H9 (cell line): ENCODE measurements around the gene TIGD3. TPM values are rescaled to one million over a fixed set of nuclear protein-coding genes. Genes with fewer than 3 reads are reported as not detected.

Experiments used
- DNase-seq: peaks from one replicate; pipeline ENCODE4 v3.0.0-alpha.2; 2017
- H2AFZ ChIP-seq: one replicate; pipeline ENCODE4 v1.6.1; 2013; ENCODE audit warnings: mild to moderate bottlenecking, low read length, control low read depth, moderate library complexity
- H2AK5ac ChIP-seq: 2 replicates; pipeline ENCODE4 v1.6.1; 2013; ENCODE audit warnings: low read length, control low read depth, mixed read lengths; ENCODE audit not compliant: insufficient read length
- H2BK120ac ChIP-seq: one replicate; pipeline ENCODE4 v1.6.1; 2013; ENCODE audit warnings: low read depth, mild to moderate bottlenecking, low read length, control low read depth, inconsistent platforms; ENCODE audit not compliant: poor library complexity, severe bottlenecking
- H2BK12ac ChIP-seq: 2 replicates; pipeline ENCODE4 v1.6.1; 2013; ENCODE audit warnings: low read length, control low read depth, mixed read lengths, low read depth; ENCODE audit not compliant: insufficient read length
- H2BK15ac ChIP-seq: 2 replicates; pipeline ENCODE4 v1.6.1; 2013; ENCODE audit warnings: low read depth, low read length, control low read depth
- H2BK20ac ChIP-seq: one replicate; pipeline ENCODE4 v1.6.1; 2013; ENCODE audit warnings: low read depth, mild to moderate bottlenecking, low read length, control low read depth, inconsistent platforms; ENCODE audit not compliant: poor library complexity, severe bottlenecking
- H2BK5ac ChIP-seq: 2 replicates; pipeline ENCODE4 v1.6.1; 2013; ENCODE audit warnings: low read length, control low read depth, mixed read lengths; ENCODE audit not compliant: insufficient read length
- H3K14ac ChIP-seq: 2 replicates; pipeline ENCODE4 v1.6.1; 2013; ENCODE audit warnings: low read length, control low read depth; ENCODE audit not compliant: insufficient read depth
- H3K18ac ChIP-seq: 2 replicates; pipeline ENCODE4 v1.6.1; 2013; ENCODE audit warnings: low read depth, mild to moderate bottlenecking, mixed read lengths, low read length, control low read depth; ENCODE audit not compliant: insufficient read length
- H3K23ac ChIP-seq: 2 replicates; pipeline ENCODE4 v1.6.1; 2013; ENCODE audit warnings: low read length, control low read depth, mixed read lengths, low read depth; ENCODE audit not compliant: insufficient read length
- H3K23me2 ChIP-seq: 2 replicates; pipeline ENCODE4 v1.6.1; 2013; ENCODE audit warnings: low read depth, mild to moderate bottlenecking, mixed read lengths, low read length, control low read depth; ENCODE audit not compliant: insufficient read length, poor library complexity, severe bottlenecking
- H3K27ac ChIP-seq: 2 replicates; pipeline ENCODE4 v1.5.1; 2013; ENCODE audit warnings: low read length, control low read depth, mixed read lengths, low read depth; ENCODE audit not compliant: insufficient read length
- H3K27me3 ChIP-seq: 2 replicates; pipeline ENCODE4 v1.6.1; 2013; ENCODE audit warnings: low read length, control low read depth, inconsistent platforms; ENCODE audit not compliant: insufficient read depth
- H3K4ac ChIP-seq: 2 replicates; pipeline ENCODE4 v1.6.1; 2013; ENCODE audit warnings: low read depth, mild to moderate bottlenecking, control low read depth, inconsistent platforms, low read length, moderate library complexity
- H3K4me1 ChIP-seq: 2 replicates; pipeline ENCODE4 v1.6.1; 2013; ENCODE audit warnings: low read length, control low read depth, inconsistent platforms; ENCODE audit not compliant: insufficient read depth
- H3K4me2 ChIP-seq: 2 replicates; pipeline ENCODE4 v1.6.1; 2013; ENCODE audit warnings: low read length, control low read depth, mixed read lengths; ENCODE audit not compliant: insufficient read length, insufficient read depth
- H3K56ac ChIP-seq: 2 replicates; pipeline ENCODE4 v1.6.1; 2013; ENCODE audit warnings: low read depth, mild to moderate bottlenecking, mixed read lengths, low read length, control low read depth; ENCODE audit not compliant: insufficient read length
- H3K79me1 ChIP-seq: 2 replicates; pipeline ENCODE4 v1.6.1; 2013; ENCODE audit warnings: low read depth, mild to moderate bottlenecking, moderate library complexity, low read length, control low read depth, inconsistent platforms; ENCODE audit not compliant: insufficient read depth, poor library complexity, severe bottlenecking
- H3K79me2 ChIP-seq: 2 replicates; pipeline ENCODE4 v1.6.1; 2013; ENCODE audit warnings: low read length, control low read depth, inconsistent platforms; ENCODE audit not compliant: insufficient read depth
- H3K9ac ChIP-seq: 2 replicates; pipeline ENCODE4 v1.6.1; 2013; ENCODE audit warnings: low read length, control low read depth, mixed read lengths; ENCODE audit not compliant: insufficient read length; ENCODE audit errors: extremely low read depth
- H3K9me3 ChIP-seq: one replicate; pipeline ENCODE4 v1.6.1; 2013; ENCODE audit warnings: low read depth, low read length, inconsistent platforms; ENCODE audit not compliant: control insufficient read depth
- H3T11ph ChIP-seq: one replicate; pipeline ENCODE4 v1.6.1; 2013; ENCODE audit warnings: mild to moderate bottlenecking, low read length, control low read depth, inconsistent platforms
- H4K20me1 ChIP-seq: one replicate; pipeline ENCODE4 v1.6.1; 2013; ENCODE audit not compliant: control insufficient read depth, insufficient read length, insufficient read depth
- H4K5ac ChIP-seq: 2 replicates; pipeline ENCODE4 v1.6.1; 2013; ENCODE audit warnings: low read depth, mild to moderate bottlenecking, mixed read lengths, low read length, control low read depth; ENCODE audit not compliant: insufficient read length
- H4K8ac ChIP-seq: replicated peaks from 2 replicates; pipeline ENCODE4 v1.6.1; 2013; ENCODE audit warnings: low read length, control low read depth, mixed read lengths, low read depth; ENCODE audit not compliant: insufficient read length
- H4K91ac ChIP-seq: 2 replicates; pipeline ENCODE4 v1.6.1; 2013; ENCODE audit warnings: low read depth, mild to moderate bottlenecking, moderate library complexity, mixed read lengths, low read length, control low read depth; ENCODE audit not compliant: insufficient read length
- H3K27ac Mint-ChIP-seq, 3 experiments: 2 replicates in 2 of 3; 3 replicates in 1 of 3; pipeline ENCODE4 v1.8.0; 2020 to 2021; ENCODE audit warnings: mixed read lengths in 3 of 3, mild to moderate bottlenecking in 1 of 3, moderate library complexity in 1 of 3
- H3K27me3 Mint-ChIP-seq: 2 replicates; pipeline ENCODE4 v1.8.0; 2021; ENCODE audit warnings: low read depth, mild to moderate bottlenecking, moderate library complexity, mixed read lengths
- H3K36me3 Mint-ChIP-seq, 3 experiments: 2 replicates in 2 of 3; 3 replicates in 1 of 3; pipeline ENCODE4 v1.8.0; 2020 to 2021; ENCODE audit warnings: low read depth in 3 of 3, mixed read lengths in 3 of 3; ENCODE audit not compliant: insufficient read depth in 1 of 3
- H3K4me1 Mint-ChIP-seq, 2 experiments: 2 replicates each; pipeline ENCODE4 v1.8.0; 2020; ENCODE audit warnings: mixed read lengths in 2 of 2
- H3K4me3 Mint-ChIP-seq, 2 experiments: 2 replicates in 1 of 2; 3 replicates in 1 of 2; pipeline ENCODE4 v1.8.0; 2020 to 2021; ENCODE audit warnings: mild to moderate bottlenecking in 2 of 2, mixed read lengths in 2 of 2, moderate library complexity in 1 of 2
- H3K9me3 Mint-ChIP-seq, 2 experiments: 2 replicates in 1 of 2; 3 replicates in 1 of 2; pipeline ENCODE4 v1.8.0; 2020; ENCODE audit warnings: mild to moderate bottlenecking in 2 of 2, mixed read lengths in 2 of 2, moderate library complexity in 1 of 2
- WGBS: extraction: QIAGEN DNeasy Blood & Tissue Kit; methylation state at CpG from one replicate; pipeline ENCODE4 v1.1.7; 2013; ENCODE audit warnings: missing lambda C conversion rate, low lambda C conversion rate, mixed read lengths; ENCODE audit not compliant: insufficient read length; ENCODE audit errors: extremely low coverage; 5-methylcytosine and 5-hydroxymethylcytosine counted together
- total RNA-seq: library from RNA; stranded (reverse); gene quantifications from 2 replicates; pipeline ENCODE4 v1.2.1, GENCODE V29; 2021
- TF ChIP-seq, protein P1 (sequence below): fragments of 200-600 bp; sonication (generic); conservative IDR thresholded peaks from 3 replicates; pipeline ENCODE4 v1.8.0; 2021; ENCODE audit warnings: antibody characterized with exemption, mild to moderate bottlenecking

The TIGD3 gene
- total RNA-seq, 1 experiment from 2014 or later, result 0.66 TPM

DNA sequence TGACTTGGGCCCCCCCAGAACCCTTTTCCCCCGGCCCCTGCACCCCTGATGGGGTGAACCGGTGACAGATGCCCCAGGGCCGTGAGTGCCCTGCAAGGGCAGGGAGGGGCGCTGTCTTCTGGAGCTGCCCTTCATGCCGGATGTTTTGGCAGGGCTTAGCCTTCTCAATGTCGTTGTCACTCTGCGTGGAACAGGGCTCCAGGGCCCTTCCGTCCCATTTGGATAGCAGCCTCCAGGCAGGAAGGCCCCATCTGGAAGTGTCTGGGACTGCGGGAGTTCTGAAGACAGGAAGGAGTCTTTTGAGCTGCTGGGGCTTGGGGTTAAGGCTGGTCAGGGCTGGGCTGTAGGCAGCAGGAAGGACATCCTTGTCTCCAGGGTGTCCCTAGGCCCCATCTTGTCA lies 36.4 kb downstream of the TIGD3 start:
- Histone ChIP-seq H3K56ac (no peak overlapping the region), H3K23me2 (no peaks in the 10 kb centered on the region), H3K79me1 (no peaks in the 10 kb centered on the region), H3K27me3 (no peaks in the 10 kb centered on the region), H4K5ac (no peak overlapping the region), H3K27ac (no peak overlapping the region), H3K4ac (no peak overlapping the region), H3K14ac (0 out of 2 replicates have a peak overlapping the region, but pooled peaks have one; percentile 6), H2BK5ac (no peak overlapping the region), H2AFZ (no peak overlapping the region), H3K4me2 (no peak overlapping the region), H2BK15ac (no peak overlapping the region), H3K9me3 (no peaks in the 10 kb centered on the region), H3K9ac (no peak overlapping the region), H3K23ac (no peak overlapping the region), H3T11ph (no peak overlapping the region), H2BK12ac (no peak overlapping the region), H2BK120ac (no peak overlapping the region), H3K18ac (no peak overlapping the region), H4K91ac (no peak overlapping the region), H2BK20ac (no peak overlapping the region), H4K20me1 (peaks cover 2% of the 10 kb centered on the region), H3K4me1 (no peaks in the 10 kb centered on the region; the same call in 1 of the 2 replicates), H3K79me2 (no peaks in the 10 kb centered on the region), H4K8ac (no peak overlapping the region), H2AK5ac (no peak overlapping the region)
- no CpG with 5 or more reads among the region's 9 CpGs for WGBS
- Mint-ChIP-seq H3K9me3 (no peaks in the 10 kb centered on the region), H3K36me3 (peaks cover 0 to 8% (median 5%) of the 10 kb centered on the region in 3 experiments; a peak in 4 of 7 replicates), H3K27me3 (no peaks in the 10 kb centered on the region; the same call in 1 of the 2 replicates), H3K27ac (peak overlapping the region in 1 of 3 experiments; percentile 44; a peak in 2 of 7 replicates), H3K4me3 (peak overlapping the region in 1 of 2 experiments; percentile 42; a peak in 1 of 5 replicates), H3K4me1 (peaks cover 11 to 12% of the 10 kb centered on the region in 2 experiments)
- DNase-seq, result no peak
- TF ChIP-seq, protein P1, sequence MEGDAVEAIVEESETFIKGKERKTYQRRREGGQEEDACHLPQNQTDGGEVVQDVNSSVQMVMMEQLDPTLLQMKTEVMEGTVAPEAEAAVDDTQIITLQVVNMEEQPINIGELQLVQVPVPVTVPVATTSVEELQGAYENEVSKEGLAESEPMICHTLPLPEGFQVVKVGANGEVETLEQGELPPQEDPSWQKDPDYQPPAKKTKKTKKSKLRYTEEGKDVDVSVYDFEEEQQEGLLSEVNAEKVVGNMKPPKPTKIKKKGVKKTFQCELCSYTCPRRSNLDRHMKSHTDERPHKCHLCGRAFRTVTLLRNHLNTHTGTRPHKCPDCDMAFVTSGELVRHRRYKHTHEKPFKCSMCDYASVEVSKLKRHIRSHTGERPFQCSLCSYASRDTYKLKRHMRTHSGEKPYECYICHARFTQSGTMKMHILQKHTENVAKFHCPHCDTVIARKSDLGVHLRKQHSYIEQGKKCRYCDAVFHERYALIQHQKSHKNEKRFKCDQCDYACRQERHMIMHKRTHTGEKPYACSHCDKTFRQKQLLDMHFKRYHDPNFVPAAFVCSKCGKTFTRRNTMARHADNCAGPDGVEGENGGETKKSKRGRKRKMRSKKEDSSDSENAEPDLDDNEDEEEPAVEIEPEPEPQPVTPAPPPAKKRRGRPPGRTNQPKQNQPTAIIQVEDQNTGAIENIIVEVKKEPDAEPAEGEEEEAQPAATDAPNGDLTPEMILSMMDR, result 0 out of 3 replicates have a peak, but pooled peaks have one; percentile 18
